Measurements from ENCODE around the gene LAMB2.

DNA sequence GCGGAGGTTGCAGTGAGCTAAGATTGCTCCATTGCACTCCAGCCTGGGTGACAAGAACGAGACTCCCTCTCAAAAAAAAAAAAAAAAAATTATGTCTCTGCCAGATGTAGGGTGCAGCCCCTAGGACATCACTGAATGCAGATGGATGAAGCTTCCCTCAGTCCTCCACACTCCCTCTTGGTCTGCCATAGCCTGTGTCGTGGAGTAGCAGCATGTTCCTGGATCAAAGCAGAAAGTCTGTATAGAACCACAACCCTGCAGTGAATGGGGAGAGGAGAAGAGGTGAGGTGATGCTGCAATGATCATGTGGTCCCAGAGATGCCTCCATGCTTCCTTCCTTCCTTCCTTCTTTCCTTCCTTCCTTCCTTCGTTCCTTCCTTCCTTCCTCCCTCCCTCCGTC, 15.3 kb upstream of the LAMB2 start:
- TF ChIP-seq CREB1 (IDR thresholded peaks at IDR 0.05; ENCODE audit: low read depth) (no peak), SIN3A (IDR thresholded peaks at IDR 0.05; ENCODE audit: low read depth, low read length) (no peak), BMI1 (IDR thresholded peaks at IDR 0.05; ENCODE audit: borderline replicate concordance) (no peak), CTCF (IDR thresholded peaks at IDR 0.05 in 2 of 3, conservative IDR thresholded peaks at IDR 0.05 in 1 of 3; ENCODE audit: control insufficient read depth in 2 of 3, extremely low read depth in 1 of 3, insufficient read depth in 1 of 3, low read depth in 3 of 3, low read length in 3 of 3) (no peak), HDAC6 (IDR thresholded peaks at IDR 0.05; ENCODE audit: unreplicated experiment) (no peak), CEBPB (IDR thresholded peaks at IDR 0.05; ENCODE audit: borderline replicate concordance in 1 of 2, low read depth in 2 of 2, low read length in 2 of 2) (no peak), CHD2 (IDR thresholded peaks at IDR 0.05; ENCODE audit: borderline replicate concordance, low read depth, low read length) (no peak), EP300 (IDR thresholded peaks at IDR 0.05; ENCODE audit: borderline replicate concordance in 1 of 2, control insufficient read depth in 1 of 2, low read depth in 2 of 2, low read length in 2 of 2) (no peak)
- TF ChIP-seq, protein P1, sequence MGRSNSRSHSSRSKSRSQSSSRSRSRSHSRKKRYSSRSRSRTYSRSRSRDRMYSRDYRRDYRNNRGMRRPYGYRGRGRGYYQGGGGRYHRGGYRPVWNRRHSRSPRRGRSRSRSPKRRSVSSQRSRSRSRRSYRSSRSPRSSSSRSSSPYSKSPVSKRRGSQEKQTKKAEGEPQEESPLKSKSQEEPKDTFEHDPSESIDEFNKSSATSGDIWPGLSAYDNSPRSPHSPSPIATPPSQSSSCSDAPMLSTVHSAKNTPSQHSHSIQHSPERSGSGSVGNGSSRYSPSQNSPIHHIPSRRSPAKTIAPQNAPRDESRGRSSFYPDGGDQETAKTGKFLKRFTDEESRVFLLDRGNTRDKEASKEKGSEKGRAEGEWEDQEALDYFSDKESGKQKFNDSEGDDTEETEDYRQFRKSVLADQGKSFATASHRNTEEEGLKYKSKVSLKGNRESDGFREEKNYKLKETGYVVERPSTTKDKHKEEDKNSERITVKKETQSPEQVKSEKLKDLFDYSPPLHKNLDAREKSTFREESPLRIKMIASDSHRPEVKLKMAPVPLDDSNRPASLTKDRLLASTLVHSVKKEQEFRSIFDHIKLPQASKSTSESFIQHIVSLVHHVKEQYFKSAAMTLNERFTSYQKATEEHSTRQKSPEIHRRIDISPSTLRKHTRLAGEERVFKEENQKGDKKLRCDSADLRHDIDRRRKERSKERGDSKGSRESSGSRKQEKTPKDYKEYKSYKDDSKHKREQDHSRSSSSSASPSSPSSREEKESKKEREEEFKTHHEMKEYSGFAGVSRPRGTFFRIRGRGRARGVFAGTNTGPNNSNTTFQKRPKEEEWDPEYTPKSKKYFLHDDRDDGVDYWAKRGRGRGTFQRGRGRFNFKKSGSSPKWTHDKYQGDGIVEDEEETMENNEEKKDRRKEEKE (IDR thresholded peaks at IDR 0.05): no peak
- TF ChIP-seq, protein P2, sequence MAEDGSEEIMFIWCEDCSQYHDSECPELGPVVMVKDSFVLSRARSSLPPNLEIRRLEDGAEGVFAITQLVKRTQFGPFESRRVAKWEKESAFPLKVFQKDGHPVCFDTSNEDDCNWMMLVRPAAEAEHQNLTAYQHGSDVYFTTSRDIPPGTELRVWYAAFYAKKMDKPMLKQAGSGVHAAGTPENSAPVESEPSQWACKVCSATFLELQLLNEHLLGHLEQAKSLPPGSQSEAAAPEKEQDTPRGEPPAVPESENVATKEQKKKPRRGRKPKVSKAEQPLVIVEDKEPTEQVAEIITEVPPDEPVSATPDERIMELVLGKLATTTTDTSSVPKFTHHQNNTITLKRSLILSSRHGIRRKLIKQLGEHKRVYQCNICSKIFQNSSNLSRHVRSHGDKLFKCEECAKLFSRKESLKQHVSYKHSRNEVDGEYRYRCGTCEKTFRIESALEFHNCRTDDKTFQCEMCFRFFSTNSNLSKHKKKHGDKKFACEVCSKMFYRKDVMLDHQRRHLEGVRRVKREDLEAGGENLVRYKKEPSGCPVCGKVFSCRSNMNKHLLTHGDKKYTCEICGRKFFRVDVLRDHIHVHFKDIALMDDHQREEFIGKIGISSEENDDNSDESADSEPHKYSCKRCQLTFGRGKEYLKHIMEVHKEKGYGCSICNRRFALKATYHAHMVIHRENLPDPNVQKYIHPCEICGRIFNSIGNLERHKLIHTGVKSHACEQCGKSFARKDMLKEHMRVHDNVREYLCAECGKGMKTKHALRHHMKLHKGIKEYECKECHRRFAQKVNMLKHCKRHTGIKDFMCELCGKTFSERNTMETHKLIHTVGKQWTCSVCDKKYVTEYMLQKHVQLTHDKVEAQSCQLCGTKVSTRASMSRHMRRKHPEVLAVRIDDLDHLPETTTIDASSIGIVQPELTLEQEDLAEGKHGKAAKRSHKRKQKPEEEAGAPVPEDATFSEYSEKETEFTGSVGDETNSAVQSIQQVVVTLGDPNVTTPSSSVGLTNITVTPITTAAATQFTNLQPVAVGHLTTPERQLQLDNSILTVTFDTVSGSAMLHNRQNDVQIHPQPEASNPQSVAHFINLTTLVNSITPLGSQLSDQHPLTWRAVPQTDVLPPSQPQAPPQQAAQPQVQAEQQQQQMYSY (CRISPR knock-in tag; IDR thresholded peaks at IDR 0.05): no peak
